LNCAP (cell line): ENCODE data around the gene KCNMA1.

Source experiments
- TF ChIP-seq, protein P1 (sequence below): fragments of 450-650 bp; IDR thresholded peaks from 2 replicates; pipeline ENCODE4 v1.5.1; 2017; ENCODE audit warnings: mild to moderate bottlenecking

Gene KCNMA1

DNA sequence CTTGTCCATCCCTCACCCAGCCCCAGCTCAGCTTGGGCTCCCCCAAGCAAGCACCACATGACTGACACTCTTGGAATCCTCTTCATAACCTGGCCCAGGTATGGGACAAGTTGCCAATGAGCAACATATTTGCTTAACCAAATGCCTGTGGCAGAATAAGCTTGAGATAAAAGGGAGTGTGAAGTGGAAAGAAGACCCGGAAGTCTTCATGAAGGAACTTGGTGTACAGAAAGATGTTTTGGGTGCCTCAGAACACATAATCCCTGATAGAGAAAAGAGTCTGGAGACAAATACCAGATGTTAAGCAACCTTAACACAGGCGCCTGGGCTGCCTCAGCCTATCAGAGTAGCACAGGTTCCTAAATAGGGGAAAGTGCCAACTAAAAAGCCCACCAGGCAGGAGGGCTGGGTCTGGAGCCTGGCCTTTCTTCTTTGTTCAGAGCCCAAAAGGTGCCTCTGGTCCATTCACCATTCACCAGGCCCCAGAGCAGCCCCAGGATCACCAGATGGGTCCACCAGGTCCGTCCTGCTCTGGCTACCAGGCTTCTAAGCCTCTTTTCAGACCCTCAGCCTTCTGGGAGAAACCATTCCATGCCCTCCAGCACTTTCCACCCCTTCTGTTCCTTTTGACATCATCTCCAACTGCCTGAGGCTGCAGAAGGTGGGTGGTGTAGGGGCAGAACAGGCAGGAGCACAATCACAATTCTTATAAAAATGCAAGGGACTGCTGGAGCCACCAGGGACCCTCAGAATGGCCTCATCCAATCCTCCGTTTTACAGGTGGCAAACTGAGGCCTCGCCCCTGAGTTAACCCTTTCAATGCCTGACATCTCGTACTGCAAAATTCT lies 22.6 kb downstream of the KCNMA1 start:
- TF ChIP-seq, protein P1, sequence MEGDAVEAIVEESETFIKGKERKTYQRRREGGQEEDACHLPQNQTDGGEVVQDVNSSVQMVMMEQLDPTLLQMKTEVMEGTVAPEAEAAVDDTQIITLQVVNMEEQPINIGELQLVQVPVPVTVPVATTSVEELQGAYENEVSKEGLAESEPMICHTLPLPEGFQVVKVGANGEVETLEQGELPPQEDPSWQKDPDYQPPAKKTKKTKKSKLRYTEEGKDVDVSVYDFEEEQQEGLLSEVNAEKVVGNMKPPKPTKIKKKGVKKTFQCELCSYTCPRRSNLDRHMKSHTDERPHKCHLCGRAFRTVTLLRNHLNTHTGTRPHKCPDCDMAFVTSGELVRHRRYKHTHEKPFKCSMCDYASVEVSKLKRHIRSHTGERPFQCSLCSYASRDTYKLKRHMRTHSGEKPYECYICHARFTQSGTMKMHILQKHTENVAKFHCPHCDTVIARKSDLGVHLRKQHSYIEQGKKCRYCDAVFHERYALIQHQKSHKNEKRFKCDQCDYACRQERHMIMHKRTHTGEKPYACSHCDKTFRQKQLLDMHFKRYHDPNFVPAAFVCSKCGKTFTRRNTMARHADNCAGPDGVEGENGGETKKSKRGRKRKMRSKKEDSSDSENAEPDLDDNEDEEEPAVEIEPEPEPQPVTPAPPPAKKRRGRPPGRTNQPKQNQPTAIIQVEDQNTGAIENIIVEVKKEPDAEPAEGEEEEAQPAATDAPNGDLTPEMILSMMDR: no peak

DNA sequence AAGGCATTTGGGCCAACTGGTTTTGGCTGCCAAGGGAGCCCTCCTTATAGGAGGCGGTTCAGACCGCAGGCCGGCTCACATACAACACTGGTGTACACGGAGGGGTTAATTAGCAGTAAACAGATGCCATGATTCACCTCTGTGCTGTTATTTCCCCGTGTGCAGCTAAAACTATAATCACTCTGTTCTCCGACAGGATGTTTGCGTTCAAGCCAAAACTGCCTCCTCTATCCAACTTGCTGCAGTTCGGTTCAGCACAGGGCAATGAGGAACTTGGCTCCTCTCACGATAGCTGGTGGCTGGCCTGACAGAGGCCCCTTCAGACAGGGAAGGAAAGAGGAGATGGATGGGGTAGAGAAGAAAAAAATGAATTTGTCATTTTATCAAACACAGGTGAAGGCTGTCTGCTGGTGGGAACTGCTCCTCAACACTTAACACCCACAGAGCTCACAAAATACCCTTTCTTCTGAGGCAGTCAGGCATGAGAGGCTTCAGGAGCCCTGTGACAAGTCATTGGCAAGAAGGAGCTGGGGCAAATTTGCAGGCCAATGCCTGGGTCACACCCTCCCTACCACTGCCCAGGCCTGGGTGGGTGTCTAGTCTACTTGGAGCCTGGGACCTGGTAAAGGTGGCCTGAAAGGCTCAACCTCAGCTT lies 24.0 kb downstream of the KCNMA1 start:
- TF ChIP-seq, protein P1: no peak

DNA sequence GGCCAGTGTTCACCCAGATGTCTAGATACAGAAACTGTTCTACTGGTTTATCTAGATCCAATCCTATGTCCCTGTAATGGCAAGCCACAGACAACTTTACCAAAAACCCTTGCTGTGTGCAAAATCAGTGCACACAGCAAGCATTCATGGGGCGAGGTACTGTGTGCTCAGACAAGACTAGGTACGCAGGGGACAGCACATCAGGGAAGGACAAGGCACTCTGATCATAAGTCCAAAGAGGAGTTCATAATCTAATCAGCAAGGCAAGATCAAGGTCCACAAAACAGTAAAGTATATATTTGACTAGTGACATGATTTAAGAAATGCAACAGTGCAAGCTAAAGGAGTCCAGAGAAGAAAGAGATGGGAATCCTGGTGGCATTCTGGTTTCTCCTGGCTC lies 25.9 kb downstream of the KCNMA1 start:
- TF ChIP-seq, protein P1: no peak

GRCh38 chr10:77611221-77611620 lies 26.4 kb downstream of the KCNMA1 start:
- TF ChIP-seq, protein P1: no peak

DNA sequence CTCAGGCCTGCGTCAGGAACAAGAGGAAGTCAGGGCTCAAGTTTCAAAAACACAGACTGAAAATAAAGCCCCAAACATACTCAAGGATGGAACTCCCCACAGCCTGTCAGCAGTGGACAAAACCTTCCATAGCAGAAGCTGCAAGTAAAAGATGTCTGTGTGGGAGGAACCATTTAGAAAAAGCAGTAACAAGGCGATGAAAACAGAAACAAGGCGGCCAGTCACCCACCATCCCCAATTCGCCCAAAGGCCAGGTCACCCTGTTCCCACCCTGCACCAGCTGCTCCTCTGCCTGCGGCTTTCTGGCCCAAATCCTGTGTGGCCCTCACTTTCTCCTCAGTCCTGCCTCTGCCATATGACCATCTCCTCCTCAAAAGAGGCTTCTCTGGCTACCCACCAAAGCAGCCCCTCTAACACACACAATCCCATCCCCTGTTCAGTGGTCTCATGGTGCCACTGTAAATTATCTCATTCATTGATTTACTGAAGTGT lies 27.8 kb downstream of the KCNMA1 start:
- TF ChIP-seq, protein P1: no peak

DNA sequence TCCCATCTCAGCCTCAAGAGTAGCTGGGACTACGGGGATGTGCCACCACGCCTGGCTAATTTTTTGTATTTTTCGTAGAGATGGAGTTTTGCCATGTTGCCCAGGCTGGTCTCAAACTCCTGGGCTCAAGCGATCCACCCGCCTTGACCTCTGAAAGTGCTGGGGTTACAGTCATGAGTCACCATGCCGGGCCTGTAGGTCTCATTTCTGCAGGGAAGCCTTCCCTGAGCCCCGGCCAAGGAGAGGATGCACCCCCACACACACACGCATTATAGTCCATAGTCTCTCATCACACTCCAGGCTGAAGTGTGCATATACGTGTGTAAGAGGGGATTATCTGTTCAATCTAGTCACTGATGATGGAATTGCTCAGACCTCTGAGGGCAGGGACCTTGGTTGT lies 29.3 kb downstream of the KCNMA1 start:
- TF ChIP-seq, protein P1: no peak

- TF ChIP-seq, protein P1: no peak
These were observed 30.9 kb downstream of the KCNMA1 start for GRCh38 chr10:77606751-77607150.
